GM12865 (cell line): ENCODE data around the gene LTA.

Experiments used
- DNase-seq: peaks from one replicate; pipeline ENCODE4 v3.0.0; 2010; ENCODE audit warnings: low read depth
- H3K4me3 ChIP-seq: 2 replicates; pipeline ENCODE4 v1.5.1; 2011; ENCODE audit warnings: mild to moderate bottlenecking, low read depth, low read length, control low read depth
- TF ChIP-seq, protein P1 (sequence below): IDR thresholded peaks from 2 replicates; pipeline ENCODE4 v1.5.1; 2011; ENCODE audit warnings: low read length, control low read depth, low read depth, inconsistent platforms; ENCODE audit not compliant: insufficient read depth; ENCODE audit errors: missing control alignments

The LTA gene

GRCh38 chr6:31534521-31535040 lies 37.5 kb upstream of the LTA start:
- DNase-seq, result no peak
- H3K4me3 ChIP-seq, result no peak overlapping the region
- TF ChIP-seq, protein P1, sequence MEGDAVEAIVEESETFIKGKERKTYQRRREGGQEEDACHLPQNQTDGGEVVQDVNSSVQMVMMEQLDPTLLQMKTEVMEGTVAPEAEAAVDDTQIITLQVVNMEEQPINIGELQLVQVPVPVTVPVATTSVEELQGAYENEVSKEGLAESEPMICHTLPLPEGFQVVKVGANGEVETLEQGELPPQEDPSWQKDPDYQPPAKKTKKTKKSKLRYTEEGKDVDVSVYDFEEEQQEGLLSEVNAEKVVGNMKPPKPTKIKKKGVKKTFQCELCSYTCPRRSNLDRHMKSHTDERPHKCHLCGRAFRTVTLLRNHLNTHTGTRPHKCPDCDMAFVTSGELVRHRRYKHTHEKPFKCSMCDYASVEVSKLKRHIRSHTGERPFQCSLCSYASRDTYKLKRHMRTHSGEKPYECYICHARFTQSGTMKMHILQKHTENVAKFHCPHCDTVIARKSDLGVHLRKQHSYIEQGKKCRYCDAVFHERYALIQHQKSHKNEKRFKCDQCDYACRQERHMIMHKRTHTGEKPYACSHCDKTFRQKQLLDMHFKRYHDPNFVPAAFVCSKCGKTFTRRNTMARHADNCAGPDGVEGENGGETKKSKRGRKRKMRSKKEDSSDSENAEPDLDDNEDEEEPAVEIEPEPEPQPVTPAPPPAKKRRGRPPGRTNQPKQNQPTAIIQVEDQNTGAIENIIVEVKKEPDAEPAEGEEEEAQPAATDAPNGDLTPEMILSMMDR, result no peak

GRCh38 chr6:31535538-31536324 lies 36.4 kb upstream of the LTA start:
- TF ChIP-seq, protein P1, result no peak

GRCh38 chr6:31538805-31539400 lies 33.2 kb upstream of the LTA start:
- no peak for DNase-seq
- TF ChIP-seq, protein P1, result no peak
- H3K4me3 ChIP-seq, result peak overlapping the region; percentile 84

More at GRCh38 chr6:31535538-31536324, 36.4 kb upstream of the LTA start:
- H3K4me3 ChIP-seq, result no peak overlapping the region
- DNase-seq, result no peak

- peak overlapping the region; percentile 84 for H3K4me3 ChIP-seq
- DNase-seq, result no peak
- TF ChIP-seq, protein P1, result no peak
Observed at GRCh38 chr6:31540640-31541039, 31.4 kb upstream of the LTA start.

DNA sequence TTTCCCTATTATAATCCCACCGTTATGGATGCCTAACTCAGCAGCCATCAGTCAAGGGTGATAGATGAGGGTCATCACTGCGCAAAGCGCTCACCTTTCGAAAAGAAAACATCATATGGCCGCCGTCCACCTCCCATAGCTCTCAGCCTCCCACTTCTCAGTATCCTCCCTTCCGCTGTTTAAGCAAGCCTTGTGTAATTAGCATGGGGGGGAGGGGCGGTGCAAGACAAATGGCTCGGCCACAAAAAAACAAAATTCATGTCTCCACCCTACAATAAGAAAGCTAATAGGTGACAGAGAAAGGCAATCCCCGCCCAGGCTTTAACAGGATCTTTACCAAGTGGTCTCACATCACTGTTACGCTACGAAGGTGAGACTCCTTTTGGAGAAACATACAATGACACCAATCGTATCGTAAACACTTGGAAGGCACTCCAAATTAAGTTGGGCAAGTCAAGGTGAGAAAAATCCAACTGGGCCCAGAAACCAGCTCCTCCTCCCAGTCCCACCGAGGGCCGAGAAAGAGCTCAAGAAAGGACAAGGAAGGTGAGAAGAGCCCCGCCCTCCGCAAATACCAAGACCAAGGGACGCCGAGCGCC lies 30.9 kb upstream of the LTA start:
- H3K4me3 ChIP-seq, result peak overlapping the region; percentile 84
- TF ChIP-seq, protein P1, result no peak
- peak; percentile 82 for DNase-seq

GRCh38 chr6:31541658-31542521 lies 30.2 kb upstream of the LTA start, which contains the start of gene DDX39B:
Gene DDX39B, minus strand, starts transcription at chr6:31542003. Its CDS starts 1,471 bp downstream, at chr6:31540532.
- peak within 1 kb of the TSS; percentile 84 for H3K4me3 ChIP-seq
- TF ChIP-seq, protein P1, result no peak
- DNase-seq, result peak; percentile 98
